ENCODE measurements around the gene ZNF512B.

ZNF512B gene

GRCh38 chr20:64009811-64010387, 40.2 kb upstream of the ZNF512B start:
- no peak overlapping the region for H3K4me3 ChIP-seq (ENCODE audit: low read depth, low read length)
- H3K36me3 ChIP-seq, result peaks cover 3% of the 10 kb centered on the region; the same call in 1 of the 2 replicates
- TF ChIP-seq, protein P1, sequence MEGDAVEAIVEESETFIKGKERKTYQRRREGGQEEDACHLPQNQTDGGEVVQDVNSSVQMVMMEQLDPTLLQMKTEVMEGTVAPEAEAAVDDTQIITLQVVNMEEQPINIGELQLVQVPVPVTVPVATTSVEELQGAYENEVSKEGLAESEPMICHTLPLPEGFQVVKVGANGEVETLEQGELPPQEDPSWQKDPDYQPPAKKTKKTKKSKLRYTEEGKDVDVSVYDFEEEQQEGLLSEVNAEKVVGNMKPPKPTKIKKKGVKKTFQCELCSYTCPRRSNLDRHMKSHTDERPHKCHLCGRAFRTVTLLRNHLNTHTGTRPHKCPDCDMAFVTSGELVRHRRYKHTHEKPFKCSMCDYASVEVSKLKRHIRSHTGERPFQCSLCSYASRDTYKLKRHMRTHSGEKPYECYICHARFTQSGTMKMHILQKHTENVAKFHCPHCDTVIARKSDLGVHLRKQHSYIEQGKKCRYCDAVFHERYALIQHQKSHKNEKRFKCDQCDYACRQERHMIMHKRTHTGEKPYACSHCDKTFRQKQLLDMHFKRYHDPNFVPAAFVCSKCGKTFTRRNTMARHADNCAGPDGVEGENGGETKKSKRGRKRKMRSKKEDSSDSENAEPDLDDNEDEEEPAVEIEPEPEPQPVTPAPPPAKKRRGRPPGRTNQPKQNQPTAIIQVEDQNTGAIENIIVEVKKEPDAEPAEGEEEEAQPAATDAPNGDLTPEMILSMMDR (IDR thresholded peaks at IDR 0.05; ENCODE audit: low read depth, low read length), result no peak
- no peaks in the 10 kb centered on the region for H3K27me3 ChIP-seq (ENCODE audit: insufficient read depth, low read depth, severe bottlenecking)
- H3K9me3 ChIP-seq (ENCODE audit: severe bottlenecking), result no peaks in the 10 kb centered on the region
- no peak for DNase-seq
- H3K27ac ChIP-seq, result no peak overlapping the region

DNA sequence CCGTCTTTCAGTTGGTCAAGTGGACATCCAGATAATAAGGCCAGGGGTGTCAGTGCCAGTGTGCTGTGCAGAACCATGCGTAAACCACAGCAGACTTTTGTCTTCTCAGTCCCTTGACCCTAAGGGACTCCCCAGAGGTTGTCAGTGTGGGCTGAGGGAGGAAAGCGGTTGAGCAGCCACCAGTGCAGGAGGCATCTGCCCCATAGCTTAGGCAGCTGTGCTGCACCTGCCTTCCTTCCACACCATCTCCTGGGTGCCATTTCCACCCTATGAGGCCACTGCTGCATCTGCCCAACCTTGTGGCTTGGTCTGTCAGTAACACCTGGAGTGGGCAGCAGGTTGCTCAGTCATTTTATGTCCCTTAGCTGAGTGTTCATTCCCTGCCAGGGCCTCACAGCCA, 37.2 kb upstream of the ZNF512B start:
- Histone ChIP-seq H3K9me3 (ENCODE audit: severe bottlenecking) (no peaks in the 10 kb centered on the region), H3K4me3 (ENCODE audit: low read depth, low read length) (no peak overlapping the region), H3K27ac (no peak overlapping the region), H3K27me3 (ENCODE audit: insufficient read depth, low read depth, severe bottlenecking) (no peaks in the 10 kb centered on the region), H3K36me3 (peaks cover 3% of the 10 kb centered on the region; the same call in 1 of the 2 replicates)
- TF ChIP-seq, protein P1 (IDR thresholded peaks at IDR 0.05; ENCODE audit: low read depth, low read length), result no peak
- no peak for DNase-seq

DNA sequence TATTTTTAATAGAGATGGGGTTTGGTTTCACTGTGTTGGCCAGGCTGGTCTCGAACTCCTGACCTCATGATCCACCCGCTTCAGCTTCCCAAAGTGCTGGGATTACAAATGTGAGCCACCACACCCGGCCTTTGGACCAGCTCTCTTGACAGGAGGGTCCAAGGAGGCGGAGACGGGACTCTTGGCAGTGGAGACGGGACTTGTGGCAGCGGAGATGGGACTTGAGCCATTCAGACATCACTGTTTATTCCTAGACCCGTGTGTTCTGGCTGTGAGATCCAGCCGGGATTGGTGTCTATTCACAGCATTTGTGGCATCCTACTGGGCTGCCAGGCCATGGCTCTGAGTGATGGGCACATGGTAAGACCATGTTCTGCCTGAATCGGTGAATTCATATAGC, 36.8 kb upstream of the ZNF512B start:
- no peaks in the 10 kb centered on the region for H3K9me3 ChIP-seq (ENCODE audit: severe bottlenecking)
- no peak for DNase-seq
- no peaks in the 10 kb centered on the region for H3K27me3 ChIP-seq (ENCODE audit: insufficient read depth, low read depth, severe bottlenecking)
- TF ChIP-seq, protein P1 (IDR thresholded peaks at IDR 0.05; ENCODE audit: low read depth, low read length), result no peak
- H3K4me3 ChIP-seq (ENCODE audit: low read depth, low read length), result no peak overlapping the region
- H3K36me3 ChIP-seq, result peaks cover 4% of the 10 kb centered on the region
- no peak overlapping the region for H3K27ac ChIP-seq

GRCh38 chr20:64005394-64005793, 35.7 kb upstream of the ZNF512B start:
- TF ChIP-seq, protein P1 (IDR thresholded peaks at IDR 0.05; ENCODE audit: low read depth, low read length), result no peak
- no peak overlapping the region for H3K27ac ChIP-seq
- peaks cover 5% of the 10 kb centered on the region for H3K36me3 ChIP-seq
- H3K9me3 ChIP-seq (ENCODE audit: severe bottlenecking), result no peaks in the 10 kb centered on the region
- H3K27me3 ChIP-seq (ENCODE audit: insufficient read depth, low read depth, severe bottlenecking), result no peaks in the 10 kb centered on the region
- no peak overlapping the region for H3K4me3 ChIP-seq (ENCODE audit: low read depth, low read length)
- DNase-seq, result no peak

DNA sequence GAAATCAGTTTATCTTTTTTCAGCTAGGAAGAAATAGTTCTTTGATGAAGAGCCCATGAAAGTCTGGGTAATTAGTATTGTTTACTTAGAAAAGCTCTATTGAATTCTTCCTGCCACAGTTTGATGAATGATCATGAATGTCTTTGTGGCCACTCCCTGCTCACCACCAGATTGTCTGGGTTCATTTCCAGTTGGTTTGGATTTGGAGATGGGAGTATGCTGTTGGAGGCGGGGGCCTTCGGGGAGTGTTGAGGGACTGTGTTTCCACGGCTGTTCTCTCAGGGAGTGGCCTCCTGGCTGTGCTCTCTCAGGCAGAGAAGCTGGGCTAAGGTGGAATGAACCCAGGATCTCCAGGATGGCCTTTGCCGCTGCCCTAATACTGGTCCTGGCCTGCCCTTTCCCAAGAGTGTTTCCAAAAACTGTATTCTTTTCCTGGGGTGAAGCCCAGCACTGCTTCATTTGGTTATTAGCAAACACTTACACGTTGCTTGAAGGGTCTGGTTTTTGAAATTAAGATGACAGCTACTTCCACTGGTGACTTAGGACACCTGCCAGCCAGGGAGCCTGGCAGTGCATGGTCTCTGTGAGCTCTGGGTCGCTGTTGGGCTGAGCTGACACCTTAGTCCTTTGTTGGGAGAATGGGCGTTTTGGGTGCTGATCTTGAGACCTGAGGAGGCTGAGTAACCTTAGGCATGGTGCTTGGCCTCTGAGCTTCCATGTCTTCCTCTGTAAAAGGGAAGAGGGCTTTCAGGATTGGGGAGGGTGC, 34.4 kb upstream of the ZNF512B start:
- no peaks in the 10 kb centered on the region for H3K27me3 ChIP-seq (ENCODE audit: insufficient read depth, low read depth, severe bottlenecking)
- TF ChIP-seq, protein P1 (IDR thresholded peaks at IDR 0.05; ENCODE audit: low read depth, low read length), result no peak
- H3K4me3 ChIP-seq (ENCODE audit: low read depth, low read length), result no peak overlapping the region
- H3K27ac ChIP-seq, result no peak overlapping the region
- H3K36me3 ChIP-seq, result peaks cover 9% of the 10 kb centered on the region; the same call in 1 of the 2 replicates
- DNase-seq, result no peak
- no peaks in the 10 kb centered on the region for H3K9me3 ChIP-seq (ENCODE audit: severe bottlenecking)

All from WERI-Rb-1 (cell line).